Measurements from ENCODE around the gene PNKD.

PNKD gene

DNA sequence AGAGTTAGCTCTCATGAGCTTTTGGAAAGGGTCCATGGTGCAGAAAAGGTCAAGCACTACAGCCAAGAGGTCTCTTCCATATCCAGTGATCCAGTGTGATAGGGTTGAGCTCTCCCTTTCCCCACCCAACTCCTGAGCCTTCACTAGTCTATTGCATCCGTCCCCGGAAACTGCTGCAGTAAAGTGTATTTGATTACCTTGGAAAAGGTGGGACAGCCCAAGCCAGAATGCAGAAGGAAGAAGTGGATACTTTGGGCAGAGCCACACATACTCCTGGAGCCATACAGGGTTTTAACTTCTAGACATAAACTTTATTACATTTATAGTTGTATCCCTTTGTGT is 3.6 kb downstream of the PNKD start:
- DNase-seq, result no peak

DNA sequence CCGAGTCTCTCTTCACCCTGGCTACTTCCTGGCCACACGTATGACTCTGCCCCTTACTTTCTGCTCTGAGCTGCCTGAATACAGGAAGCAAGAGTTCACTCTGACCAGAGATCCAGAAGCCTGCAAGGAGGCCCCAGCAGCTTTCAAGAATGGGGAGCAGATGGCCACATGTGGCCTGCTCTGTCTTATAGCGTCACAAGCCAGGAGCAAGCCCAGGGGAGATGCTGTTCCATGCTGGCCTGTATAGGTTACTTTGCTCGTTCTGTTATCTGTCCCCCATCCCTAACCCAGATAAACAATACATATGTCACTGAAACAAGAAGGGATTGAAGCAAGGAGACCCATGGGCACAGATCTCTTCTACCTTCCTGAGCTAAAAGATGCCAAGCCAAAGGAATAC is 4.3 kb downstream of the PNKD start:
- DNase-seq, result no peak

DNA sequence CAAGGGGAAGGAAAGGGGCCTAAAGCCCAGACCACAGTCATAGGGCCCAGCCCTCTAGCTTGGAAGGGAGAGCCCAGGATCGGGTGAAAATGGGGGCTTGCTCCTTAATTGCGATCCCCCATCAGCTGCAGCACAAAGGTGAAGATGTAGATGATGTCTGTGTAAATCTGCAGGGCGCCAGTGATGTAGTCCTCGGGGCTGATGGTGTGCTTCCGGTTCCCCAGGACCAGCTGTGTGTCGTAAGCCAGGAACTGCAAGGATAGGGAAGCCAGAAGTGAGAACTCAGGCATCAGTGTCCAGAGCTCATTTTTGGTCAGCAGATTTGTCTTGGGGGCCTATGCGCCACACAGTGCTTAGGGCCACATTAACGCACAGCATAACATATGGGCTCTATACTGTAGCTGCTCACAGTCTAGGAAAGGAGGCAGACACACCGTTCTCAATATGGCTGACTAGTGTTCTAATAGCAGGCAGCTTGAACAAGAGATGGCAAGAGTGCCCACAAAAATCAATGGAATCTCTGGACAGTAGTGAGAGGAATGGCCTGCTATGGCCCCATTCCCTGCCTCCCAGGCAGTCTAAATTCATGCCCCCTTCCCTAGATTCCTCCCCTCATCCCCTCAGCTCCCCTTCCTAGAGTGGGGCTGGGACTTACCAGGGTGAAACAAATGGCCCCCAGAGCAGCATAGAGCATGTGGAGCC is 5.2 kb downstream of the PNKD start:
- DNase-seq, result no peak

DNA sequence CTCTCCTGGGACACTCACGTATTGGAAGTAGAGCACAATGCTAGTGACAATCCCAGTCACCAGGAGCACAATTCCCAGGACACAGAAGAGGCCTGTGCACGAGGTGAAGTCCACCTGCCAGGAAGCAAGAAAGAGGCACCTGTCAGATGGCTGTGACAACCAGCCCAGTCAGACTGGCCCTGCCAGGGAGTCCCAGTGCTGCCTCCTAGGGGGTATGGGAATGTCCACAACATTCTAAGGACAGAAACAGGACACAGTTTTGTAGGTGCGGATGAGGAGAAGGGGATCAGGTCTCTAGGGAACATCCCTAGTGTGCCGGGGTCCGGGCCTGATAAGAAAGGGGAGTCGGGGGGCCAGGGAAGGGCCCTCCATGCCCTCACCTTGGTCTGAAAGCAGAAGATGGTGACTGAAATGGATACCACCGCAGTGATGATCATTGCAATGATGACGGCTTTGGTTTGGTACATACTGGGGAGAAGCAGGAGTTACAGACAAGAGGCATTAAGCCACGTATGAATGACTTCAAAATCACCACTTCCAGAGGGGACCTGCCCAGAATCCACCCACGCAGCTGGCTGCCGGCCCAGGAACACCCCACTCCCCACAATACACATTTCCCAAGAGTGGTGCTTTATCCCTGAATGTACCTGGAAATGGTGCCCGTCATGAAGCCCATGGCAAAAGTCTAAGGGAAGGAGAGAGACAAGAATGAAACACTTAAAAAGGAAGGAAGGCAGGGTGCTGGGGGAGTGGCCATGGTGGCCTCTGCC is 6.9 kb downstream of the PNKD start:
- no peak for DNase-seq

DNA sequence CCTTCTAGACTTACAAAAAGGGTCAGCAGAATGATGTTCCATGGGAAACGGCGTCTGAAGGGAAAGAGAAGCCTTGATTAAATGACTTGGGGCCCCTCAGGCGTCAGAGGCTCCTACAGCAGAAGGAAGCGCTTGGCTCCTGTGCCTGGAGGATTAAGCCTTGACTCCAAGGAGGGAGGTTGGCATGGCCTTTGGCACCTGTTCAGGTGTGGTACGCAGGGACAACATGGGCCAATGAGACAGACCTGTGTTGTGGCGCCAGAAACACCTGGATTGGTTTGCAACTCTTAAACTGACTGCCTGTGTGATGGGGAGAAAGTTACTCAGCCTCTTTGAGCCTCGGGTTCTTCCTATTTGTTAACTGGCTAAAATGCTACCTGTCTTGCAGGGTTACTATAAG is 7.6 kb downstream of the PNKD start:
- DNase-seq, result no peak

DNA sequence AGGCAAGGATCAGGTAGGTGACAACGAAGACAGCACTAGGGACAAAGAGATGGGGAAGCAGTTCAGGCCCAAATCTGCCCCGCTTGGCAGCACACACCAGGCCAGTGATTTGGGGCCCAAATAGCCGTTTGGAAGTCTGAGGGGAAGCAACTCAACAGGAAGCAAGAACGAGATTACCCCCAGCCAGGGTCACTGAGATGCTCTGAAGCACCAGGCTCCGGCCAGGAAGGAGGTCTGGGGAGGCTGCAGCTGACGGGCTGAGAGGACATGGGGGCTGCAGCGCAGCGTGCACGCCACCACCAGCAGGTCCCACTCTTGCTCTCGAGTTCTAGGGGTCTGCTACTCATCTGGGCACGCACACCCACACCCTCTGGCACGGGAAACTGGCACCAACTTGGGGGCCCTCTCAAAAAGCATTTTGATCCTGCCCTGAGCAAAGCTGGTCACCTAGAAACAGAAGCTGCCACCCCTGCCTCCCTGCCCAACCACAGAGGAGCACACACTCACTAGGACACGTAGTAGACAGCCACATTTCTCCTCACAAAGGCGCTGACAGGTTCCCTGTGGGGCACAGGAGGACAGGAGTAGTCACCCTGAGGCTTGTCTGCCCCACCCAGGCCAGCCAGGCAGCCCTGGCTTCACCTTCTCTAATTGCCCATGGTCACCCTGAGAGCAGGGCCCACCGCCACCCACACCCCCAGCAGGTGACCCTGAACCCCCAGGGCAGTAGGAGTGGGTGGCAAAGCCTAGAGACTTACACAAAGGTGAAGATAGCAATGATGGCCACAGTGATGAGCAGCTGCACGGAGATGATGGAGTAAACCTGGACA is 8.4 kb downstream of the PNKD start:
- DNase-seq, result no peak

DNA sequence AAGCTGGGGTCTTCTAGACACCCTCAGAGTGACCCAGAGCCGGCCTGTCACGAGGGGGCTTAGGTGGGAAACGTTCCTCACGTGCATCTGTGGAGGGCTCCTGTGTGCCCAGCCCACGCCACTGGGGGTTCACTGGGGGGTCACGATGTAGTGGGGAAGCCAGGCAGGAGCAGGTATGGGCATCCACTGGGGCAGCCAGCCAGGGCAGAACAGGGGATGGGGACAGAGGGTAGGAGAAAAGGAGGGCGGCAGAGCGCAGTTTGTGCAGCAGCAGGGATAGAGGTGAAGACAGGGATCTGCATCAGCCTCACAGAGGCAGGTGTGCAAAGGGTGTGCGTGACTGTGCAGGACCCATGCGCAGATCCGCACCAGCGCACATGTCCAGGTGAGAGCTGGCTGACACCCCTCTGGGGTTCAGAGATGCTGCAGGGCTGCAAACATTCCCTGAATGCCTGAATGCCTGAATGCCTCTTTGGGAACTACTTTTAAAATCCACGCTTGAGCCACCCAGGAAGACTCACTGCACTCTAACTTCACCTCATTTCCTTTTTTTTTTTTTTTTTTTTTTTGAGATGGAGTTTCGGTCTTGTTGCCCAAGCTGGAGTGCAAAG is 10.0 kb downstream of the PNKD start:
- DNase-seq, result no peak

DNA sequence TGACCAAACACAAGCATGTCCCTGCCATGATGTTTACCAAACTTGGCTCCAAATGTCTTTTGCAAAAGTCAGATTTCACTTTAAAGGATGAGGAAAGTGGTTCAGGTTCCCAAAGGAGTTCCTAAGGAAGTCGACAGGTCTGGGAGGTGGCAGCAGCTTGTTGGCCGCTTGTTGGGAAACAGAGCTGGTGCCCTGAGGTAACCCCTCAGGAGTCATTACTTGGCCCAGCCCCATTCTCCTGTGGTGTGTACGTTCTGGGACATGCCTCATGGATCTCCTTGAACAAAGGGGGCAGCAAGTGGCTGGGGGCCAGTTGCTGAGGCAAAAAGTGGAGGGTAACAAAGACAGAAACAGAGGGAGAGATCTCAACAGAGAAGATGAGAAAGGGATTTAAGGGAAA is 11.1 kb downstream of the PNKD start:
- no peak for DNase-seq

DNA sequence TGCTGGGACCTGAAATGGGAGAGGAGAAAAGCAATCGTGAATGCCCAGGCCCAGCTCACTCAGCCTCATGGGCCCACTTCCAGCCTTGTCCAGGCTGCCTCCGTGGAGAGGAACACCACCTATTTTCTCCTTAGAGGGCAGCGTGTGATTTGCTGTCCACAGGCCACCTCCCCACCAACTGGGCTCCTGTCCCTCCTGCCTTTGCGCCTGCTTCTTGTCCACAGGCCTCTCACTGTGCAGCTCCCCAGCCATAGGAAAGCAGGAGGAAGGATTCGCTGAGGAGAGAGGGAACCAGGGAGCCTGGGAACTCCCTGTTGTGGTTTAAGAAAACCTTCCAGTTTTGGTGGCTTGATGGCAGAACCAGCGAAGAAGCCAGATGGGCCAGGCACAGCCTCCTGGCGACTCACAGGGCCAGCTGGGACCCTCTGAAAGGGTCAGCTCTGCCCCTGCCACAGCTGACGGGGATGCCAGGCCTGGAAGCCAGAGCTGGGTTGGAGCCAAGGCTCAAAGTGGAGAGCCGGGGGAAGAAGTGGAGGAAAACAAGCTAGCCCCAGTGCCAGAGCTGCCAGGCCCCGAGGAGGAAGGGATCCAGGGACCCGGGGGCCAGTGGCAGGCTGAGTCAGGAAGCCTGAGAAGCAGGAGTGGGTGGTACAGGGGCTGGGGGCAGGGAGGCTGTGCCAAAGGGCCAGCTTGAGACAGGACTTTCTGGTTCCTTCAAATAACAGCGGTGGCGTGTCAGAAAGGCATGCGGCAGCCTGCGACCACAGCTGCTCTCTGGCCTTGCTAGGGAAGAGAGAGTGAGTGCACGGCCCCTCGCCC is 12.1 kb downstream of the PNKD start:
- DNase-seq, result no peak

DNA sequence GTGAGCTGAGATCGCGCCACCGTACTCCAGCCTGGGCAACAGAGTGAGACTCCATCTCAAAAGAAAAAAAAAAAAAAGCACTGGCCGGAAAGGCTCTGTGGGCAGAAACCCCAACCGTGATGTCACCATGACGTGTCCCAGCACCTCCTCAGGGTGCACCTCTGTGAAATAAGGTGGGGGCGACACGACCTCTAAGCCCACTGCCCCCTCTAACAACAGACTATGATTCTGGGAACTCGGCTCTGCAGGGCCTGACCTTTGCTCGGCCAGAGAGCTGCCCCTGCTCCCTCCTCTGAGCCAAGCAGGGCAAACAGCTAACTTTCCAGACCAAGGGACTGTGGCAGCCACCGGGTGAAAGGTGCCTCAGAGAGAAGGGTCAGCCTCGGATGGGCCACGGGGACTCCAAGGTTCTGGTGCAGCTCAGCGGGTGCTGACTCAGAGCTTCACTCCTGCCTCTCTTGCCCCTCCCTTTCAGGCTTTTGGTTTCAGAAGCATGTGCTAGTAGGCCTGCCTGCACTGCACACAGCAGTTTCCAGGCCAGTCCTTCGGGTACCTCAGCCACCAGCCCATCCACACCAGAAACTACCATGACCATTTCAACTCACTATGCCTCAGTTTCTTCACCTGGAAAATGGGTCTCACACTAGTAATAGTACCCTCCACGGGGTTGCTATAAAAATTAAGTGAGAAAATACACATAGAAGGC is 13.9 kb downstream of the PNKD start:
- DNase-seq, result no peak

DNA sequence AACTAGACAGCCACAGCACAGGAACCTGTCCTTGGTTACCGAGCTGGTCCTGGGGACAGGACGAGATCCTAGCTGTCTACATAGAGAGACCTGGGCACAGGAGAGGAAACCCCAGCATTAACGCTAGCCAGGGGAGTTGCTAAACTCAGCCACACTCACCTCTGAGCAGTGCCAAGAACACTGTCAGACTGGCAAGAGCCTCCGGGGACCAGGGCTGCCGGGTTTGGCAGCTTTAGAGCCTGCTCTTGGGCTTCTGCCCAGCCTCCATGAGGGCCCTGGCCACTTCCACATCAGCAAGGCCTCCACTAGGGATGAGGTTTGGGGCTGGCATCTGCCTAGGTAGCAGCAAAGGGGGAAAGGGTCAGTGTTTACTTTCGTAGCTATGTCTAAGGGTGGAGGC is 15.3 kb downstream of the PNKD start:
- DNase-seq, result no peak

DNA sequence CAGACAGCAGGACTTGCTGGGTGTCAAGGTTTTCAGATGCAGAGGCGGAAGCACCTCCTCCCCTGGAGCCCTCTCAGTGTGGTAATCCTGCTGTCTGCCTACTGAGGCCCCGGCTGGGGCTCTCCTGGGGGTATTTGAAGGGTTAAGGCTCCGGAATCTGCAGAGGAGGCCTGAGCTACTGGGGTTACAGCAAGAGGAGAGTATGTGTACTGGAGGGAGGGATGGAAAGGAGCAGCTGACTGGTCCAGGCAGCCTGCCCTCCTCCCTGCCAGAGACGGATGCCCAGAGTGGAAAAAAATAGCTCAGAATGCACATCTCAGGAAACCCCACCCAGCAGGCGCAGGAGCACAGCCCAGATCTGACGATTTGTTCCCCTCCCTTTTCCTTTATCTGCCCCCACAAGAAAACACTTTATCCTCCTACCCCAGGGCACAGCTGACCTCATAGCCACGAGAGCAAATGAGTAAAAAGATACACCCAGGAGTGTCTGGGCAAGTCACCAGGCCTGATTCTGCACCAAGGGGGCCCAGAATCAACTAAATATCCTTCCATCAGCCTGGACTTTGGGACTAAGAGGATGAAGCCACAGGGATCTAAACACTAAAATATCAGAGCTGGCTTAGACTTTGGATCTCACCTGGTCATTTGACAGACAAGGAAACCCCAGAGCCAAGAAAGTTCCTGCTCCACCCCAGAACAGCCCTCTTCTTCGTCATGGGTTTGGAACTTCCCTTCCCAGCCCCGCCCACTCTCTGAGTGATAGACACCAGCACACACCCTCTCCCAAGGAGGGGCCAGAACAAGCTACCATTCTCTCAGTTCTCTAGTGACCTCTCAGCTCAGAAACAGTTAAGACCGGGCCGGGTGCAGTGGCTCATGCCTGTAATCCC is 16.5 kb downstream of the PNKD start:
- peak; percentile 80 for DNase-seq

DNA sequence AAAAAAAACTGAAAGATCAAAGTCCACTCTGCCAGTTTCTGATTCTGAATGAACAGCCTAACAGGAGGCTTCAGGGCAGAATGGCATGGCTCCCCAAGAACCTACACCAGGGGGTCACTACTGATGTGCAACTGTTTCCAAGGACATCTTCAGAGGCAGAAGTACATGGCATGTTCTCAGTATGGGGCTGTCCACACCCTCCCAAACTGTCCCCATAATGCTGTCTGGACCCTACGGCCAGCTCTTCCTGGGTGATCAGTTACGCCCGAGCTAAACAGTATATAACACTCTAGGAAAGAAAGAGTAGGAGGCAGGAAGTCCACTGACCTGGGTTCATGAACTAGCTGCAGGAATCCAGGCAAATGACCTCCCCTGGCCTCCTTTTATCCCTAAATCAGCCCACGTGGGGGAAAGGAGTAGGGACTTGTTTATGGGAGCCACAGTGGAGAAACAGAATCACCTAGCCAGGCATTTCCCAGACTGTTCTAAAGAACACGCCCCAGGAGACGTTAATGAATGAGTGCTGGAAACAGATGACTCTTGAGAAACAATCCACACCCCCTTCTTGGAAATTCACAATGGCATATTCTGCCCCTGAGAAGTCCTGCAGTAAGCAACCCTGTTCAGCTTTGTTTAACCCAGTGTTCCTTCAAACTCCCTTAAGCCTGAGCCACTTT is 19.5 kb downstream of the PNKD start:
- DNase-seq, result peak; percentile 22

DNA sequence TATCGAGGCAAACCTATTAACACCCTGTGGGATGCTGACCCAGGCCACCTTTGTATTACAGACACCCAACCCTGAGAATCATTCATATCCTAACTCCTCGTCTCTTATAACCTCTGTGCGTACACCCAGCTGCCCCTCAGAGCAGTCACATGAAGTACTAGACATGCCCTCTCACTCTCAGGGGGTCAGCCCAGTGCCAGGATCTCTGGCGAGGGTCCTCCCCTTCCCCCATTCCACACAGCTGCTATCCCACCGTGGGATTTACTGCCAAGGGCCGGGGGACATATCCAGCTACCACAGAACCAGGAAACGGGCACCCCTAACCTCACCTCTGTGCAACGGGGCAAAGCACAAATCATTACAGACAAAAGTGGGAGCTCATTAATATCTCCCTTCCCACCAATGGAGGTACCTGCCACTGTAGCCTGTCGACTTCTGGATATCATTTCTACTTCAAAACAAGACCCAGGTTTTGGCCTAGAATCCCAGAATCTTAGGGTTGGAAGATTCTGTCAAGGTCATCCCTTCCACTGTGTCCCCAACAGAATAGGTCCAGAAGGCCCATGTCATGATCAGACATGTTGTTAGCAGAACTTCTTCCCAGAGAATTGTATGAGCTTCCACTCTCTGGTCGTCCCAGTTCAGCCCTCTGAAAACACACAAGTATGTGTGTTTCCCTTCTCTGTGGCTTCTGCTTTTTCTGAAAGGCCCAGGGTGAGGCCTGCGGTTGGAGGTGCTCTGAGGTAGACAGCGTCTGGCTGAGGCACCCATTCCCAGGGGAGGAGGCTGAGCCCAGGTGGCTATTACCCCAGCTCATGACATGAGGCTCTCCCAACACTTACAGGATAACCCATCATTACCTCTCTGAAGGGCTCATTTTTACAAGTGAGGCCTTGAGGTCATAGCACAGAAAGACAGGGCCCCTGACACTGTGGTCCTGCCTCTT is 20.3 kb downstream of the PNKD start:
- peak; percentile 43 for DNase-seq

DNA sequence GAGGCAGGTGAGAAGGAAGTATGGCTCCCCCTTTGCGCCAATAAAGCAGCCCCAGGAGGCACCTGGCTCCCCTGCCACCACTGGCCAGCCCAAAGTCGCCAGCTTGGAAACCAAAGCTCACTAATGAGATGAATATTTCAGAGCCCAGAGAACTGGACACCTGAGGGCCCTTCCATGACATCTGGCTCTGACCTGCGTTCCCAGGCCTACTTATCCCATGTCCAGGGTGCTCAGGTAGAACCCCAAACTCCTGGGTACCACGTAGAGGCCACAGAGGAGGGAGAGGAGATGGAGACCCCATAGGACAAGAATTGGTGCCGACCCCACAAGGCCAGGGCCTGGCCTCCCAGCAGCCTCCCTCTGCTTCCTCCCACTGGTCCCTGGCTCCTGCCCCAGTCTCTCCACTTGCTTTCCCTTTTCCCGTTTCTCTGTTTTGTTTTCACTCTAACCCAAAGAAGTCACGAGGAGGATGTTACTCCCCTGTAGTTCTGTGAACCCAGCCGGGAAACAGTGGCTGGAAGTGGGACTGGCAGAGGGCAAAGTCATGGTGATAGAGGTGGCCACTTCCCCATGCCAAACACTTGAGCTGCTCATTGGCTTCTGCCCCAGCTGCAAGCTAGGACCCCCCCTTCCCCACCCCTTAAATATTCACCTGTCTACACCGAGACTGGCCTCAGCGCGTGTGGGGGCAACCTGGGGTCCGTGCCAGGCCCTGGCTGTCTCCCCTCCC is 21.2 kb downstream of the PNKD start:
- peak; percentile 12 for DNase-seq

DNA sequence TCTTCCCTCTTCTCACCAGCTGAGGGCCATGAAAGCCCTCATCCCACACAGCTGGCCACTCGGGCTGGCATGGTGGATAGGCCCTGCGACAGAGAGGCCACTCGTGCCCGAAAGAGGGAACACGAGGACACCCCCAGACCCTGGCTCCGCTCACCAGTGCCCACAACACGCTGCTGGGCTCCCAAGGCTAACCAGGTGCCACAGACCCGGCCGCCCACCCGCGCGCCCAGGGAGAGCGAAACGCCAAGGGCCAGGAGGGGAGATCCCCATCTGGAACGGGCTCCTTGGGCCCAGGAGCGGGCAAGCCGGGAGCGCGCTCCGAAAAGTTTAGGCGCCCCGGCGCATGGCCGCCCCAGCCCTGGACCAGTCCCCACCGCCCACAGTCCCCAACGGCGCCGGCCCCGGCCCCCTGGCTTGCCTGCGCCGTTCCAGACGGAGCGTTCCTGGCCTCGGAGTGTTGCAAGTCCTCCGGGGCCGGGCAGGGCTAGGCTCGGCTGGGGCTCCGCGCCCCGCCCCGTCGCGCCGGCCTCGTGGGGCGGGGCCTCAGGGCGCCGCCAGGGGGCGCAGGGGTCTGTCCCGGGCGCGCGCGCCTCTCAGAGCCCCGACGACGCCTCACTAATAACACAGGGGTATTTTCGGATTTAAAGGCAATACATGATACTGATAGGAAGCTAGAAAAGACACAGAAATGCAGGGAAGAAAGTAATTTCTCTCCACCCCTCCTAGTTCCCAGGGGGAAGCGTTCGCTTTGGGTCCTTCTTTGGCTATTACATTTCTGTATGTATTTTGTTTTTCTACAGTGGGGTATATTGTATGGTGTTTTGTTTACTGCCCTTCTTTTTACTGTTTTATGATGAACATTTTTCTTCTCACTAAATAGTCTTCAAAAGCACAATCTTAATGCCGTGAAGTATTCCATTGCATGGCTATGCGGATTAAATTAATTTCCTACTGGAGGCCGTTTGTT is 22.0 kb downstream of the PNKD start, which contains the start of gene TMBIM1:
Gene TMBIM1, minus strand, starts transcription at position 456 of the 967 bp plus-strand sequence. CDS start 10,362 bp downstream, outside the sequence.
- peak; percentile 38 for DNase-seq

All from GF-D8 (cell line).